G401.6 (cell line): Measurements from ENCODE around the gene VANGL2.

ENCODE experiments used
- FAIRE-seq: peaks from 2 replicates; lab custom pipeline; 2012; peaks lifted over from hg19 to GRCh38; lab: Jason Lieb, UNC

The VANGL2 gene

GRCh38 chr1:160406131-160406968, 6.0 kb downstream of the VANGL2 start:
- no peak for FAIRE-seq

GRCh38 chr1:160407839-160408801, 7.8 kb downstream of the VANGL2 start:
- no peak for FAIRE-seq

- FAIRE-seq: no peak
Measured at GRCh38 chr1:160408864-160409263, 8.5 kb downstream of the VANGL2 start.

GRCh38 chr1:160409486-160409885, 9.1 kb downstream of the VANGL2 start:
- no peak for FAIRE-seq

- FAIRE-seq: no peak
Measured at GRCh38 chr1:160410406-160411005, 10.1 kb downstream of the VANGL2 start.

- no peak for FAIRE-seq
Measured at GRCh38 chr1:160411271-160412027, 11.1 kb downstream of the VANGL2 start.

GRCh38 chr1:160412028-160412362, 11.6 kb downstream of the VANGL2 start:
- FAIRE-seq: no peak

GRCh38 chr1:160413716-160414115, 13.4 kb downstream of the VANGL2 start:
- no peak for FAIRE-seq

- FAIRE-seq: no peak
Measured at GRCh38 chr1:160414881-160415280, 14.5 kb downstream of the VANGL2 start.

GRCh38 chr1:160415696-160416290, 15.4 kb downstream of the VANGL2 start:
- no peak for FAIRE-seq

- no peak for FAIRE-seq
Measured at GRCh38 chr1:160416369-160416768, 16.0 kb downstream of the VANGL2 start.

GRCh38 chr1:160418483-160418882, 18.1 kb downstream of the VANGL2 start:
- no peak for FAIRE-seq

GRCh38 chr1:160419150-160419837, 18.9 kb downstream of the VANGL2 start:
- no peak for FAIRE-seq

- FAIRE-seq: no peak
Measured at GRCh38 chr1:160419838-160420169, 19.4 kb downstream of the VANGL2 start.

- FAIRE-seq: no peak
Measured at GRCh38 chr1:160420881-160421842, 20.8 kb downstream of the VANGL2 start.

- FAIRE-seq: no peak
Measured at GRCh38 chr1:160421881-160422280, 21.5 kb downstream of the VANGL2 start.

- FAIRE-seq: no peak
Measured at GRCh38 chr1:160423966-160424365, 23.6 kb downstream of the VANGL2 start.

- FAIRE-seq: no peak
Measured at GRCh38 chr1:160425847-160426246, 25.5 kb downstream of the VANGL2 start.

- no peak for FAIRE-seq
Measured at GRCh38 chr1:160427625-160428024, 27.3 kb downstream of the VANGL2 start.

- FAIRE-seq: no peak
Measured at GRCh38 chr1:160428053-160428452, 27.7 kb downstream of the VANGL2 start.
